Panc1 (cell line): ENCODE measurements around the gene KATNAL1. TPM values are rescaled to one million over a fixed set of nuclear protein-coding genes. Genes with fewer than 3 reads are reported as not detected.
"Not testable (repeated sequence)": the region's sequence is repeated elsewhere in the genome, so short reads cannot be mapped to it uniquely, and the experiment has no call there.

Experiments used
- ATAC-seq: fragments of 200-7000 bp; cut with Tn5 transposase; 2 replicates; pipeline ENCODE4 v1.9.1; 2020; ENCODE audit warnings: mild to moderate bottlenecking, moderate library complexity
- BruUV-seq: library from RNA; stranded (reverse); fragments of 400-500 nt; replicated peaks from 2 replicates; lab custom pipeline; 2021; lab: Mats Ljungman, UMichigan
- CTCF ChIA-PET: fragments of 300-600 bp; sonication (Branson Sonifier 250); formaldehyde crosslinking; loops from one replicate; lab custom pipeline; 2022; ENCODE audit warnings: antibody characterized with exemption; lab: Charles Lee
- POLR2A ChIA-PET: fragments of 300-600 bp; sonication (Branson Sonifier 250); formaldehyde crosslinking; loops from one replicate; lab custom pipeline; 2022; ENCODE audit warnings: antibody characterized with exemption; lab: Charles Lee
- DNase-seq: peaks from one replicate; pipeline ENCODE4 v3.0.0-alpha.2; 2010; ENCODE audit warnings: low read depth, low spot score
- H3K27ac ChIP-seq: 2 replicates; pipeline ENCODE4 v1.5.1; 2011; ENCODE audit warnings: mild to moderate bottlenecking, low read length, inconsistent platforms
- H3K27me3 ChIP-seq: fragments of 200-500 bp; sonication (Bioruptor generic); 2 replicates; pipeline ENCODE4 v1.6.0; 2014; ENCODE audit warnings: low read length, inconsistent platforms; ENCODE audit not compliant: control insufficient read depth, insufficient read depth
- H3K36me3 ChIP-seq: fragments of 200-500 bp; sonication (Bioruptor generic); 2 replicates; pipeline ENCODE4 v1.5.1; 2014; ENCODE audit warnings: inconsistent platforms, mild to moderate bottlenecking, low read length, moderate library complexity; ENCODE audit not compliant: control insufficient read depth, insufficient read depth
- H3K4me1 ChIP-seq: 2 replicates; pipeline ENCODE4 v1.5.1; 2011; ENCODE audit warnings: inconsistent platforms, mild to moderate bottlenecking, low read length, moderate library complexity; ENCODE audit not compliant: control insufficient read depth, insufficient read depth
- H3K4me3 ChIP-seq, 2 experiments: 2 replicates each; pipeline ENCODE4 v1.5.1; 2011 to 2012; ENCODE audit warnings: low read depth in 2 of 2, low read length in 2 of 2, mild to moderate bottlenecking in 2 of 2, inconsistent platforms in 1 of 2, moderate library complexity in 1 of 2
- H3K9me3 ChIP-seq: fragments of 200-500 bp; sonication (Bioruptor generic); 2 replicates; pipeline ENCODE4 v1.5.1; 2014; ENCODE audit warnings: low read depth, mild to moderate bottlenecking, inconsistent platforms, low read length, moderate library complexity; ENCODE audit not compliant: control insufficient read depth, insufficient read depth
- POLR2AphosphoS5 ChIP-seq: IDR thresholded peaks from 2 replicates; pipeline ENCODE4 v1.6.1; 2012; ENCODE audit warnings: mild to moderate bottlenecking, low read depth, low read length, moderate library complexity
- SIN3A ChIP-seq: IDR thresholded peaks from 2 replicates; pipeline ENCODE4 v1.6.1; 2012; ENCODE audit warnings: low read depth, mild to moderate bottlenecking, low read length, moderate library complexity, borderline replicate concordance; ENCODE audit not compliant: insufficient read depth
- TCF7L2 ChIP-seq: IDR thresholded peaks from 2 replicates; pipeline ENCODE4 v1.6.1; 2011; ENCODE audit warnings: mild to moderate bottlenecking, low read depth, low read length, inconsistent platforms
- in situ Hi-C: cut with HindIII; loops from 2 replicates; pipeline ENCODE4 v1.10.0; 2016; ENCODE audit warnings: low sequenced_read_pairs, low pct_unique_long_range_greater_than_20kb
- intact Hi-C: fragments of 100-400 bp; cut with micrococcal nuclease; formaldehyde crosslinking; loops from one replicate; pipeline ENCODE4 v1.10.0; 2022; ENCODE audit not compliant: unreplicated experiment
- total RNA-seq: library from RNA; stranded (reverse); gene quantifications from one replicate; pipeline ENCODE4 v1.2.1, GENCODE V29; 2021; ENCODE audit not compliant: unreplicated experiment
- TF ChIP-seq, protein P1 (sequence below): fragments of 450-650 bp; IDR thresholded peaks from 2 replicates; pipeline ENCODE4 v1.5.1; 2017; ENCODE audit warnings: mild to moderate bottlenecking
- TF ChIP-seq, protein P2 (sequence below), 2 experiments: IDR thresholded peaks; 2 replicates each; pipeline ENCODE4 v1.6.1; 2011 to 2012; ENCODE audit warnings: low read depth in 2 of 2, control low read depth in 1 of 2, low read length in 1 of 2, mild to moderate bottlenecking in 1 of 2, moderate library complexity in 1 of 2; ENCODE audit not compliant: insufficient read depth in 1 of 2

Gene KATNAL1
- total RNA-seq, 1 experiment from 2014 or later: 34.3 TPM

DNA sequence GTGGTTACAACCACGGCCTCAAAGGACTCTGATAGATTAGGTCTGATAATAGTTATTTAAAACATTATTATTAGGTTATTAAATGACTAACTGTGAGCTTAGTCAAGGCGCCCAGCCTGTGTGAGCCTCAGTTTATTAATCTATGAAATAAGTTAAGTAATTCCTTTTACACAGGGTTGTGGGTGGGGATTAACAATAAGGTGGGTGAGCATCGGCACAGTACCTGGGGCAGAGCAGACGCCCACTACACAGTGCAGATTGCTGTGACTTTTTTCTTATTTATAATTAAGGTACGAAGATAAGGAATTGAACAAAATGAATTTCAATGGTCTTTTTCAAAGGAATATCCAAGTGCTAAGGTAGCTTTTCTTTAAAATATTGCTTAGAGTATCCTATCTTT is 132.2 kb downstream of the KATNAL1 start:
- POLR2A ChIA-PET: no interaction called here
- Histone ChIP-seq H3K4me1 (no peaks in the 10 kb centered on the region), H3K27me3 (no peaks in the 10 kb centered on the region), H3K36me3 (no peaks in the 10 kb centered on the region), H3K9me3 (no peaks in the 10 kb centered on the region), H3K4me3 (no peak overlapping the region), H3K27ac (no peak overlapping the region)
- TF ChIP-seq TCF7L2: no peak
- TF ChIP-seq, protein P1, sequence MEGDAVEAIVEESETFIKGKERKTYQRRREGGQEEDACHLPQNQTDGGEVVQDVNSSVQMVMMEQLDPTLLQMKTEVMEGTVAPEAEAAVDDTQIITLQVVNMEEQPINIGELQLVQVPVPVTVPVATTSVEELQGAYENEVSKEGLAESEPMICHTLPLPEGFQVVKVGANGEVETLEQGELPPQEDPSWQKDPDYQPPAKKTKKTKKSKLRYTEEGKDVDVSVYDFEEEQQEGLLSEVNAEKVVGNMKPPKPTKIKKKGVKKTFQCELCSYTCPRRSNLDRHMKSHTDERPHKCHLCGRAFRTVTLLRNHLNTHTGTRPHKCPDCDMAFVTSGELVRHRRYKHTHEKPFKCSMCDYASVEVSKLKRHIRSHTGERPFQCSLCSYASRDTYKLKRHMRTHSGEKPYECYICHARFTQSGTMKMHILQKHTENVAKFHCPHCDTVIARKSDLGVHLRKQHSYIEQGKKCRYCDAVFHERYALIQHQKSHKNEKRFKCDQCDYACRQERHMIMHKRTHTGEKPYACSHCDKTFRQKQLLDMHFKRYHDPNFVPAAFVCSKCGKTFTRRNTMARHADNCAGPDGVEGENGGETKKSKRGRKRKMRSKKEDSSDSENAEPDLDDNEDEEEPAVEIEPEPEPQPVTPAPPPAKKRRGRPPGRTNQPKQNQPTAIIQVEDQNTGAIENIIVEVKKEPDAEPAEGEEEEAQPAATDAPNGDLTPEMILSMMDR: no peak
- TF ChIP-seq, protein P2, sequence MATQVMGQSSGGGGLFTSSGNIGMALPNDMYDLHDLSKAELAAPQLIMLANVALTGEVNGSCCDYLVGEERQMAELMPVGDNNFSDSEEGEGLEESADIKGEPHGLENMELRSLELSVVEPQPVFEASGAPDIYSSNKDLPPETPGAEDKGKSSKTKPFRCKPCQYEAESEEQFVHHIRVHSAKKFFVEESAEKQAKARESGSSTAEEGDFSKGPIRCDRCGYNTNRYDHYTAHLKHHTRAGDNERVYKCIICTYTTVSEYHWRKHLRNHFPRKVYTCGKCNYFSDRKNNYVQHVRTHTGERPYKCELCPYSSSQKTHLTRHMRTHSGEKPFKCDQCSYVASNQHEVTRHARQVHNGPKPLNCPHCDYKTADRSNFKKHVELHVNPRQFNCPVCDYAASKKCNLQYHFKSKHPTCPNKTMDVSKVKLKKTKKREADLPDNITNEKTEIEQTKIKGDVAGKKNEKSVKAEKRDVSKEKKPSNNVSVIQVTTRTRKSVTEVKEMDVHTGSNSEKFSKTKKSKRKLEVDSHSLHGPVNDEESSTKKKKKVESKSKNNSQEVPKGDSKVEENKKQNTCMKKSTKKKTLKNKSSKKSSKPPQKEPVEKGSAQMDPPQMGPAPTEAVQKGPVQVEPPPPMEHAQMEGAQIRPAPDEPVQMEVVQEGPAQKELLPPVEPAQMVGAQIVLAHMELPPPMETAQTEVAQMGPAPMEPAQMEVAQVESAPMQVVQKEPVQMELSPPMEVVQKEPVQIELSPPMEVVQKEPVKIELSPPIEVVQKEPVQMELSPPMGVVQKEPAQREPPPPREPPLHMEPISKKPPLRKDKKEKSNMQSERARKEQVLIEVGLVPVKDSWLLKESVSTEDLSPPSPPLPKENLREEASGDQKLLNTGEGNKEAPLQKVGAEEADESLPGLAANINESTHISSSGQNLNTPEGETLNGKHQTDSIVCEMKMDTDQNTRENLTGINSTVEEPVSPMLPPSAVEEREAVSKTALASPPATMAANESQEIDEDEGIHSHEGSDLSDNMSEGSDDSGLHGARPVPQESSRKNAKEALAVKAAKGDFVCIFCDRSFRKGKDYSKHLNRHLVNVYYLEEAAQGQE (IDR thresholded peaks at IDR 0.05; ENCODE audit: insufficient read depth in 1 of 2, low read depth in 2 of 2, low read length in 1 of 2): no peak
- TF ChIP-seq POLR2AphosphoS5: no peak
- no peak for TF ChIP-seq SIN3A
- CTCF ChIA-PET: no interaction called here
- in situ Hi-C loops (no loop called here), intact Hi-C loops (no loop called here)
- BruUV-seq: no TSS peak
- no peak for ATAC-seq
- DNase-seq: no peak

DNA sequence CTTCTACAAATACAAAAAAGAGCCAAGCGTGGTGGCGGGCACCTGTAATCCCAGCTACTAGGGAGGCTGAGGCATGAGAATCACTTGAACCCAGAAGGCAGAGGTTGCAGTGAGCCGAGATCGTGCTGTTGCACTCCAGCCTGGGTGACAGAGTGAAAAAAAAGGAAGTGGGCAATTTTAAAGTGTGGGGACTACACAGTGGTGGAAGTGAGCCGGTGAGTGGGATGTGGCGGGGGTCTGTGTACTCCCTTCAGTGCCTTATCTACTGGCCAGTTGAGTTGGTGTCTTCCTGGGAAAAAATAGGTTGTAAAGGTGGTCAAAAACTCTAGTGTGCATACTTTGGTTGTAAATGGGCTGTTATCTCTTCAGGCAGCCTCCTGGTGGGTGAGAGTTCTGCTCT is 133.1 kb downstream of the KATNAL1 start:
- intact Hi-C loops, H3K27ac ChIP-seq, CTCF ChIA-PET, H3K4me3 ChIP-seq, DNase-seq, H3K4me1 ChIP-seq, ATAC-seq, in situ Hi-C loops, H3K36me3 ChIP-seq, POLR2A ChIA-PET, H3K9me3 ChIP-seq, BruUV-seq, H3K27me3 ChIP-seq: not testable (repeated sequence)

GRCh38 chr13:30173303-30173610 is 134.1 kb downstream of the KATNAL1 start:
- in situ Hi-C loops: no loop called here
- Histone ChIP-seq H3K27ac (no peak overlapping the region), H3K4me3 (no peak overlapping the region), H3K36me3 (no peaks in the 10 kb centered on the region), H3K27me3 (no peaks in the 10 kb centered on the region), H3K9me3 (no peaks in the 10 kb centered on the region), H3K4me1 (no peaks in the 10 kb centered on the region)
- DNase-seq: no peak
- TF ChIP-seq, protein P1: no peak
- TF ChIP-seq SIN3A (no peak), TCF7L2 (no peak), POLR2AphosphoS5 (no peak)
- TF ChIP-seq, protein P2 (IDR thresholded peaks at IDR 0.05; ENCODE audit: insufficient read depth in 1 of 2, low read depth in 2 of 2, low read length in 1 of 2): no peak
- no peak for ATAC-seq
- intact Hi-C loops: no loop called here
- no TSS peak for BruUV-seq
- ChIA-PET CTCF (interaction anchor here (0.7 kb wide), 1 partner anchor 636 kb away, joined by 3 read pairs; no protein-coding TSS in a partner anchor), POLR2A (no interaction called here)
